SK-MEL-5 (cell line): ENCODE measurements around the gene NKAPD1. TPM values are rescaled to one million over a fixed set of nuclear protein-coding genes. Genes with fewer than 3 reads are reported as not detected.

Experiments
- DNase-seq: peaks from one replicate; pipeline ENCODE4 v3.0.0-alpha.2; 2016; ENCODE audit warnings: low read depth, low spot score
- in situ Hi-C: cut with HindIII; loops from 2 replicates; pipeline ENCODE4 v1.10.0; 2016; ENCODE audit warnings: low sequenced_read_pairs, high pct_unique_total_duplicates, low pct_unique_long_range_greater_than_20kb
- small RNA-seq, 2 experiments: library from RNA; depleted of rRNA; stranded (forward); fragments of <200 nt; gene quantifications; one replicate each; pipeline ENCODE3, GENCODE V24; 2014
- total RNA-seq: library from RNA; depleted of rRNA; stranded (reverse); fragments of >200 nt; shearing (Covaris generic); gene quantifications from 2 replicates; pipeline ENCODE4 v1.2.3, GENCODE V29; 2014; rRNA removed

Gene NKAPD1
- total RNA-seq, 1 experiment from 2014 or later: 24.1 TPM

GRCh38 chr11:112127056-112127455 is 53.0 kb downstream of the NKAPD1 start:
- in situ Hi-C loops: no loop called here

DNA sequence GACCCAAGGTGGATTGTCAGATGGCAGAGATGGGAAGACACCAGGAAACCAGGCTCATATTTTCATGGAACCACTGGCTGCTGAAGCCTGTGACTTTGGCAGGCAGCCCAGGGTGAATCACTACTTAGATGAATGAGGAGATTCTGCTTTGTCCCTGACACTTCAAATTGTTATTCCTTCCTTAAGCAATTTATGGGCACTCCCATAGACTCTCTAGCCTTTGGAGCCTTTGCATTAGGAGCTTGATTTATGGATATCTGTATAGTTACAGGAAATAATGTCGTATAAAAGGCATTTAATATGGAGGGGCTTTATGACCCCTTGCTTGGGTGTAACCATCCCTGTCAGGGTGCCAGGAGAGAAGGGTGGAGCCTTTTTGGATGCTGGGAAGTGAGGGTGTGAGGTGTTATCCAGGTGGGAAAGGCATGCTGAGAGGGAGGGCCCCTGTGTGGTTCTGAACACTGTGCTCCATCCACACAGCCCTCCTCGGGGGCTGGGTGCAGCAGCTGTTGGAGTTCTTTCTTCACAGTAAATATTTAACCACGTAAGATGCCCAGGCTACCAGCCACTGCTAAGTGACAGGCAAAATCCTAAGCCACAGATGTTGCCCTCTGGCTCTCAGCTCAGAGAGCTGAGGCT is 54.5 kb downstream of the NKAPD1 start:
- peak; percentile 53 for DNase-seq
- in situ Hi-C loops: no loop called here

More at GRCh38 chr11:112127056-112127455, 53.0 kb downstream of the NKAPD1 start:
- DNase-seq: no peak

- in situ Hi-C loops: no loop called here
- no peak for DNase-seq
These were observed 55.6 kb downstream of the NKAPD1 start for GRCh38 chr11:112129656-112130055.

DNA sequence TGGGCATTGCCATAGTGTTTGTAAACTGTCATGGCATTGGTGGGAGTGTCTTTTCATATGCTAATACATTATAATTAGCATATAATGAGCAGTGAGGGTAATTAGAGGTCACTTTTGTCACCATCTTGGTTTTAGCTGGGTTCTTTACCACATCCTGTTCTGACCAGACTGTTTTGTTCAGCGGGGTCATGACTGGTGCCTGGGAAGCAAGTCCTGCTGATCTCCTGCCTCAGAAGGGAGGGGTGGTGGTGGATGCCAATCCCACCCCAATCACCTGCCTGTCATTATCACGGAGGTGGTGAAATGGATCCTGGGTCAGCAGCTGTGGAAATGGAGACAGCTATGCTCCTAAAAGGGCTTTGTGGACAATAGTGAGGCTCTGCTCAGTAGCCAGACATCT is 58.6 kb downstream of the NKAPD1 start:
- no peak for DNase-seq
- in situ Hi-C loops: no loop called here

DNA sequence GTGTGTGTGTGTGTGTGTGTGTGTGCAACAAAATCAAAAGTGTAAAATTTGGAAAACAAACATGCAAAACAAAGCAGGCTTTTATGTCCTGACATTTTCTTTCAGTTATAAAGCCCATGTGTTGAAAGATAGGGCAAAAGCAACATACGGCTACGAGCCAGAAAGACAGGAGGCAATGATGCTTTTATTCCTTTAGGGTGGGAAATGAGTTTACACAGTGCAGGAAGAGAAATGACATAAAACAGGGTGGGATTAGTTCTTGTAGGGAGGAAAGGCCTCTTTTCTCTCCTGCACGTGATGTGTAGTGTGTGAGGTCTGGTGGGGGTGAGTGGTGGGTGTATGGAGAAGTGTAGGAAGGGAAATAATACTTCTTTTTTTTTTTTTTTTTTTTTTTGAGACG is 60.4 kb downstream of the NKAPD1 start:
- DNase-seq: no peak
- in situ Hi-C loops: no loop called here

Small RNA genes within 50 kb of the gene (small RNA-seq; reads per million reads assigned to genes)
- 0 reads per million in 2 experiments for gene AP000907.3
- gene RNU6-893P: 0 to 0.10 reads per million in 2 experiments

Other genes with a start within 250 kb of the NKAPD1 start
- 33.6 and 39.0 TPM in 2 replicates for gene ALG9, start 202.7 kb upstream of the NKAPD1 start, total RNA-seq
- 2.0 and 2.2 TPM in 2 replicates for gene FDXACB1, start 195.1 kb upstream of the NKAPD1 start, total RNA-seq
- gene CFAP68, start 194.8 kb upstream of the NKAPD1 start, total RNA-seq: 39.3 and 40.6 TPM in 2 replicates
- 5.0 and 9.9 TPM in 2 replicates for gene CRYAB, start 162.5 kb upstream of the NKAPD1 start, total RNA-seq
- not detected in 2 replicates for gene HSPB2, start 161.6 kb upstream of the NKAPD1 start, total RNA-seq
- gene C11orf52, start 155.4 kb upstream of the NKAPD1 start, total RNA-seq: not detected in 2 replicates
- gene DIXDC1, start 137.0 kb upstream of the NKAPD1 start, total RNA-seq: 5.3 and 5.4 TPM in 2 replicates
- 50.2 and 51.1 TPM in 2 replicates for gene DLAT, start 48.9 kb upstream of the NKAPD1 start, total RNA-seq
- gene PIH1D2, start 282 bp upstream of the NKAPD1 start, total RNA-seq: 1.1 TPM in 2 replicates
- 73.0 and 82.7 TPM in 2 replicates for gene TIMM8B, start 12.5 kb downstream of the NKAPD1 start, total RNA-seq
- gene SDHD, start 12.6 kb downstream of the NKAPD1 start, total RNA-seq: 169 and 200 TPM in 2 replicates
- 0.71 and 1.3 TPM in 2 replicates for gene IL18, start 89.8 kb downstream of the NKAPD1 start, total RNA-seq
- gene TEX12, start 93.1 kb downstream of the NKAPD1 start, total RNA-seq: 0.43 and 0.48 TPM in 2 replicates
- gene BCO2, start 101.2 kb downstream of the NKAPD1 start, total RNA-seq: 0.37 and 1.4 TPM in 2 replicates
- gene PTS, start 152.1 kb downstream of the NKAPD1 start, total RNA-seq: 46.1 and 59.4 TPM in 2 replicates
- not detected in 2 replicates for gene PLET1, start 186.6 kb downstream of the NKAPD1 start, total RNA-seq